Activated T-helper 2 cell treated with anti-CD3 and anti-CD28 coated beads, Interferon-gamma antibody, Interleukin-2, Interleukin-4, amounts not matched to agents 10 μg/mL and 5 μg/mL and 100 μg/mL, durations not matched to agents 14 hours and 24 hours and 36 hours (primary cell): Measurements from ENCODE around the gene HYAL3. TPM values are rescaled to one million over a fixed set of nuclear protein-coding genes. Genes with fewer than 3 reads are reported as not detected.
A peak's percentile ranks its signal among the peaks of the same experiment; 100 is the strongest.
"Not testable (repeated sequence)": the region's sequence is repeated elsewhere in the genome, so short reads cannot be mapped to it uniquely, and the experiment has no call there.

Experiments used
- DNase-seq: peaks from one replicate; pipeline ENCODE4 v3.0.0; 2021; ENCODE audit warnings: low spot score
- H3K27ac Mint-ChIP-seq: one replicate; pipeline ENCODE4 v1.8.0; 2021; ENCODE audit warnings: mixed read lengths
- H3K27me3 Mint-ChIP-seq: one replicate; pipeline ENCODE4 v1.8.0; 2021; ENCODE audit warnings: low read depth, mixed read lengths
- H3K36me3 Mint-ChIP-seq: one replicate; pipeline ENCODE4 v1.8.0; 2021; ENCODE audit warnings: low read depth, mixed read lengths
- H3K4me1 Mint-ChIP-seq: one replicate; pipeline ENCODE4 v1.8.0; 2021; ENCODE audit warnings: low read depth, mixed read lengths
- H3K4me3 Mint-ChIP-seq: one replicate; pipeline ENCODE4 v1.8.0; 2021; ENCODE audit warnings: low read depth, mild to moderate bottlenecking, moderate library complexity, mixed read lengths
- H3K9me3 Mint-ChIP-seq: one replicate; pipeline ENCODE4 v1.8.0; 2021; ENCODE audit warnings: mixed read lengths
- intact Hi-C: fragments of 100-400 bp; cut with micrococcal nuclease; formaldehyde crosslinking; loops from one replicate; pipeline ENCODE4 v1.15.1; 2023
- total RNA-seq: library from RNA; stranded (reverse); gene quantifications from 2 replicates; pipeline ENCODE4 v1.2.3, GENCODE V29; 2022

Gene HYAL3
- total RNA-seq, 1 donor from 2014 or later = 10.8 TPM

DNA sequence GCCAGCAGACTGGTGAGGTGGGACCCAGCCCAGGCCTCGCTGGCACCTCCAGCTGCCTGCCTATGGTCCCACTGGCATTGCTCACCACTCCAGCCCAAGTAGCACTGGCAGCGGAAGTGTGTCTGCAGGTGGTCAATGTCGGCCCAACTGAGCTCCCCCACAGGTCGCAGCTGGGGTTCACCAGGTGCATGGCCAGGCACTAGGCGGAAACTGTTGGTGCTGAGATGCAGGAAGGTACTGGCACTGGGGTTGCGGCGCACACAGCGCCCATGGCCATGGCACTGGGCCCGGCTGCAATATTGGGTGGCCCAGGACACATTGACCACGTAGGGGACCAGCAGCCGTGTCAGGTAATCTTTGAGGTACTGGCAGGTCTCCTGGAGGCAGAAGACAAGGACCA lies 19.0 kb upstream of the HYAL3 start:
- H3K27me3 Mint-ChIP-seq = no peaks in the 10 kb centered on the region
- intact Hi-C loops = no loop called here
- no peaks in the 10 kb centered on the region for H3K9me3 Mint-ChIP-seq
- peaks cover 13% of the 10 kb centered on the region for H3K4me1 Mint-ChIP-seq
- H3K27ac Mint-ChIP-seq = no peak overlapping the region
- DNase-seq = no peak
- peaks cover 19% of the 10 kb centered on the region for H3K36me3 Mint-ChIP-seq
- H3K4me3 Mint-ChIP-seq = peak overlapping the region; percentile 37

DNA sequence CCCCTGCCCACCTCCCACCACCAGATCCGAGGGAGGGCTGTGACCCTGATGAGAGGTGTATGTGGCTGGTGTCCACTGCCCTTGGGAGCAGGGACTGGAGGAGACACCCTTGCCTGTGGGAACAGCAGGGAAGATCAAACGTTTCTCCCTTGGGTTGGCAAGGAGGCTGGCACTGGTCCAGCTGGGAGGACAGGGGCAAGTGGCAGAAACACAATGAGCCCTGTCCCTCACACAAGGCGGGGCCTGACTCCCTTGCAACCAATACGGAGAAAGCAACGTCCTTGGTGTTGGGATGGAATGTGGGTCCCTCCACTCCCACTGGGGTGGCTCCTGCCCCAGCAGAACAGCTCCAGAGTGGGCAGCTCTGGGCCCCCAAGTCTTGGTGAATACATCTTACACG lies 18.1 kb upstream of the HYAL3 start:
- H3K27ac Mint-ChIP-seq = no peak overlapping the region
- H3K27me3 Mint-ChIP-seq = no peaks in the 10 kb centered on the region
- no peak overlapping the region for H3K4me3 Mint-ChIP-seq
- intact Hi-C loops = no loop called here
- H3K36me3 Mint-ChIP-seq = peaks cover 19% of the 10 kb centered on the region
- peaks cover 13% of the 10 kb centered on the region for H3K4me1 Mint-ChIP-seq
- no peak for DNase-seq
- H3K9me3 Mint-ChIP-seq = no peaks in the 10 kb centered on the region

DNA sequence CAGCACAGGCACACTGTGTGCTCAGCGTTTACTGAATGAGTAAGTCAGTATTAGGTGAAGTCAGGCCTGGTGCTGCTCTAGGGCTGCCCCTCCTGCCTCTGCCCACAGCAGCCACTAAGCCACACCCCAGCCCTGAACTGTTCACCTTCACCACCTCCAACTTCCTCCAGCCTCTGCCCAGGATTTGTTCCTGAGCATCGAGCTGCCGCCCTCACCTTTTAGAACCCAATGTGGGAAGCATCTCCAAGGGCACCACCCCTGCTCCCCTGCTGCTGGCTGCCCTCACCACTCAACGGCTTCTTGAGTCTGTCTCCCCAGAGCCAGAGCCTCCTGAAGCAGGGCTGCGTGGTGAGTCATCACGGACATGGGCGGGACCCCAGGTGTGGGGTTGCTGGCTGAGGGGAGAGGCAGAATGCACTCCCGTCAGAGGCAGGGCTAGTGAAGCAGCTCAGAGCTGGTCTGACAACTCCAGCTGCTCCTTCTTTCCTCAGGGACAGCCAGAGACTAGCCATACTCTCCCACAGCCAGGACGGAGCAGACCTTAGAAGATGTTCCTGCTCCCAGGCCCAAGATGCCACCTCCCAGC lies 17.5 kb upstream of the HYAL3 start:
- Mint-ChIP-seq H3K9me3 (no peaks in the 10 kb centered on the region), H3K4me1 (peaks cover 13% of the 10 kb centered on the region)

DNA sequence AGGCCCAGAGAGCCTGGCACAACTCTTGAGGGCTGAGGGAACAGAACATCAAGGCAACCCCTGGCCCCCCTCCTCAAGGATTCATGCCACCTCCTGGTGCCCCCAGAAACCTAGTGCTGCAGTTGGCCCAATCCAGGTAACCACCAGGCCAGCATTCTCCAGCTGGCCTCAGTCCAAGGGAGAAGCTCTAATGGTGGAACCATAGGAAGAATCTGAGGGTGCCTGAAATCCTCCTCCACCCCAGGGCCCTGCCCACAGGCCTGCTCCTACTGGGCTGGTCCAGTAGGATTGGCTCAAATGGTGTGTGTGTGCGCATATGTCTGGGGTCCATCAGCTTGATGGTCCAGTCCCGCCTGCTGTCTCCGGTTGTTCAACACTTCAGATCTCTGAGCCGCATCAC lies 15.6 kb upstream of the HYAL3 start:
- Mint-ChIP-seq H3K27me3 (no peaks in the 10 kb centered on the region), H3K36me3 (peaks cover 21% of the 10 kb centered on the region), H3K4me3 (no peak overlapping the region), H3K9me3 (peaks cover under 1% of the 10 kb centered on the region), H3K27ac (no peak overlapping the region), H3K4me1 (peaks cover 11% of the 10 kb centered on the region)
- no peak for DNase-seq
- intact Hi-C loops = no loop called here

More for the DNA sequence above, 17.5 kb upstream of the HYAL3 start:
- H3K36me3 Mint-ChIP-seq = peaks cover 19% of the 10 kb centered on the region
- no peaks in the 10 kb centered on the region for H3K27me3 Mint-ChIP-seq
- H3K4me3 Mint-ChIP-seq = no peak overlapping the region
- no peak for DNase-seq
- H3K27ac Mint-ChIP-seq = peak overlapping the region; percentile 40
- intact Hi-C loops = no loop called here

DNA sequence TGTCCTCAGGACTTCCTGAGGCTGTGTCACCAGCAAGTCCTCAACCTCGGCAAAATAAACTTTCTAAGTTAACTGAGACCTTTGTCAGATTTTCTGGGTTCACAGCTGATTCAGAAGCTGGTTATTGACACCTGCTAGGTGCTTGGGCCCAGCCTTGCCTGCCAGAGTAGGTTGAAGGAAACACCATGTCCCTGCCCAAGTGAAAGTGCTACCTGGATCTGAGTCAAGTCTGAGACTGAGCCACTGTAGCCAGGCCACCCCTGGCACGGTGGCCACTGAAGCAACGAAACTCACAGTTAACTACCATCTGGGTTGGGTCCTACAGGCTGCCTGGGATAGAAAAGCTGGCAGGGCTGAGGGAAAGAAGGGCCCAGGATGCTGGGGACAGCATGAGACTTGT lies 15.1 kb upstream of the HYAL3 start:
- Mint-ChIP-seq H3K27me3 (no peaks in the 10 kb centered on the region), H3K4me3 (no peak overlapping the region), H3K9me3 (peaks cover 5% of the 10 kb centered on the region), H3K27ac (no peak overlapping the region), H3K4me1 (peaks cover 11% of the 10 kb centered on the region), H3K36me3 (peaks cover 22% of the 10 kb centered on the region)
- intact Hi-C loops = no loop called here
- no peak for DNase-seq

DNA sequence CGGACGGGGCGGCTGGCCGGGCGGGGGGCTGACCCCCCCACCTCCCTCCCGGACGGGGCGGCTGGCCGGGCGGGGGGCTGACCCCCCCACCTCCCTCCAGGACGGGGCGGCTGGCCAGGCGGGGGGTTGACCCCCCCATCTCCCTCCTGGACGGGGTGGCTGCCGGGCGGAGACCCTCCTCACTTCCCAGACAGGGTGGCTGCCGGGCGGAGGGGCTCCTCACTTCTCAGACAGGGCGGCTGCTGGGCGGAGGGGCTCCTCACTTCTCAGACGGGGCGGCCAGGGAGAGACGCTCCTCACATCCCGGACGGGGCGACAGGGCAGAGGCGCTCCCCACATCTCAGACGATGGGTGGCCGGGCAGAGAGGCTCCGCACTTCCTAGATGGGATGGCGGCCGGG lies 12.8 kb upstream of the HYAL3 start:
- H3K9me3 Mint-ChIP-seq, H3K4me3 Mint-ChIP-seq, H3K4me1 Mint-ChIP-seq, DNase-seq, H3K27ac Mint-ChIP-seq, intact Hi-C loops, H3K27me3 Mint-ChIP-seq: not testable (repeated sequence)
- H3K36me3 Mint-ChIP-seq = peaks cover 13% of the 10 kb centered on the region

DNA sequence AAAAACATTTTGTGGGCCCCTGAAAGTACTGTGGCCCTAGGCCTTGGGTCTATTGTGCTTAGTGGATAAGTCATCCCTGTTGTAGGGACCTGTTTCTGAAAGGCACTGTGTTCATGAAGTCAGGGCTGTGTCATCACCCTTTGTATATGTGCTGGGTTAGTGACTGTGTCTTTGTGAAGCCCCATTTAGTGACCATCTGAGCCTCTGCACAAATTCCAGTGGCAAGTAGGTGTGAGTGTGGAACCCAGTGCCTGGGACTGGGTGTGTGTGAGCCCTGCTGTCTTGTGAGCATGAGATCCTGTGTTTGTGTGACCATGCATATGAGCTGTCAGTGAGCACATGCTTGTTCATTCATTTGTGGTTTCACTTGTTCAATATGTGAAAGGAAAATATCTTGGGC lies 5.4 kb upstream of the HYAL3 start:
- no peak overlapping the region for H3K27ac Mint-ChIP-seq
- peaks cover 13% of the 10 kb centered on the region for H3K4me1 Mint-ChIP-seq
- H3K27me3 Mint-ChIP-seq = no peaks in the 10 kb centered on the region
- no peak overlapping the region for H3K4me3 Mint-ChIP-seq
- peaks cover 6% of the 10 kb centered on the region for H3K36me3 Mint-ChIP-seq
- H3K9me3 Mint-ChIP-seq = peaks cover 2% of the 10 kb centered on the region
- no peak for DNase-seq
- intact Hi-C loops = no loop called here

DNA sequence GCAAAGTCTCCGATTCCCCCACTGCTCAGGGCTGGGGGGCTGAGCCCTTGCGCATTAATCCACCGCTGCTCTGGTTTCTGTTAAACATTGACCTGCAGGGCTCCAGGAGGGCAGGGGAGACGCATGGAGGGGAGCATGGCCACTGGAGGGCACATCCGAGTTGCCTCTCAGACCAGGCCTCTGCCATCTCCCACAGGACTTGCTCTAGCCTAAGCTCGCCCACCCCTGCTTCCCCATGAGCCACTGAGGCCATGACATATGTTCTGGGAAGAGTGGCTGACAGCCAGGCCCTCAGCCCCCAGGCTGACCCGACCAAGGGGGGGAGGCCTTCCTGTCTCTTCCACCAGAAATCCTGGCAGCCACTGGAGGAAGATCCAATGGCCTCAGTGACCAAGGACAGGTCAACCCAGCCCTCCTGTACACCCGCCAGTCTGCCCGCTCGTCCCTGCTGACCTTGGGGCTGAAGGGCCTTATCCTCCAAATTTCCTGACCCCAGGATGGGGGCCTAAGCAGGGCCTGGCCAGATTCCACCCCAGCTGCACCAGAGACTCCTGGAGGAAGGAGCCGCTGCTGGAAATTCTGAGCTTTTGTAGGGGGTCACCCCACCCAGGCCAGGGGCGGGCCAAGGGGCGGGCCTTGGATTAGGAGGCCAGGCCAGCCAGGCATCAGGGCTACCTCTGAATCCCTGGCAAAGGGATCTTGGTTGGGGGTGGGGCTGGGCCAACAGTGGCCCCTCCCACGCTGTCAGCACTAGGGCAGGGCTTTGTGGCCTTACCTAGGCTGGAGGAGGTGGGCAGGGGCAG lies 4.0 kb upstream of the HYAL3 start, which contains the start of gene HYAL1:
HYAL1 (minus strand) TSS at position 562 of the 803 bp plus-strand sequence. CDS start 618 bp downstream, outside the sequence.
- intact Hi-C loops = no loop called here
- H3K36me3 Mint-ChIP-seq = peaks cover 3% of the 10 kb centered on the region
- H3K27ac Mint-ChIP-seq = no peak within 1 kb of the TSS
- no peak for DNase-seq
- no peaks in the 10 kb centered on the region for H3K27me3 Mint-ChIP-seq
- no peak within 1 kb of the TSS for H3K4me3 Mint-ChIP-seq
- H3K4me1 Mint-ChIP-seq = peaks cover 14% of the 10 kb centered on the region
- no peaks in the 10 kb centered on the region for H3K9me3 Mint-ChIP-seq

DNA sequence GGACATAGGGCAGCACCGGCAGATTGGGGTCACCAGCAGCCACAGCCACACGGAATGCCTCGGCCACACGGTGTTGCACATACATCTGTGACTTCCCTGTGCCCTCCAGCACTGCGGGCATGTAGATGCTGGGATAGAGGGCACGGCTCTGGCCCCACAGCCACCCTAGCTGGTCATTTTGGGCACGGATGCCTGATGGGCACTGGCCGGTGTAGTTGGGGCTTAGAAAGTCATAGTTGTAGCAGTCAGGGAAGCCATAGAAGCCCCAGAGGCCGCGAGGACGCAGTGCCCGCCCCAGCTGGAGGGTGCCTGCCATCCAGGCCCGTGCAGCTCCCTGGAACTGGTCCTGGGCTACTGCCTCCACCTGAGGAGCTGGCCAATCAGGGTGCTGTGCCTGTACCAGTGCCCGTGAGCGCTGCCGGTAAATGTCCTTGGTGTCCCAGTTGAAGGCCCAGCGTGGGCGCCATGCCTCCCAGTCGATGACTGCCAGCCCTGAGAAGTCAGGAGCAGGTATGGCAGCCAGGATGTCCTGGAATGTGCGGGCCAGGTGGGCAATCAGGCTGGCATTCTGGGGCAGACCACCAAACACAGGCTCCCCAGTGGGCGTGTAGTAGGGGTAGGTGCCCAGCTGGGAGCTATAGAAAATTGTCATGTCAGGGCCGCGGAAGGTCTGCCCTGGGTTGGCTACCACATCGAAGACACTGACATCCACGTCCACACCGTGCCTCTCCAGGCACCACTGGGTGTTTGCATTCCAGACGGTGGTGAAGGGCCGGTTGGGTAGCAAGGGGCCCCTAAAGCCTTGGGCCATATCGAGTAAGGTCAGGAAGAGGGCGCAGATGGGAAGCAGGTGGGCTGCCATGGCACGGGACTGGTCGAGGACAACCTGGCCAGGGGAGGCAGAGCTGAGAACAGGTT lies 3.1 kb upstream of the HYAL3 start:
- no peak for DNase-seq
- intact Hi-C loops = no loop called here
- H3K4me3 Mint-ChIP-seq = no peak overlapping the region
- no peaks in the 10 kb centered on the region for H3K27me3 Mint-ChIP-seq
- H3K27ac Mint-ChIP-seq = no peak overlapping the region
- H3K4me1 Mint-ChIP-seq = peaks cover 17% of the 10 kb centered on the region
- no peaks in the 10 kb centered on the region for H3K9me3 Mint-ChIP-seq
- peaks cover 3% of the 10 kb centered on the region for H3K36me3 Mint-ChIP-seq

DNA sequence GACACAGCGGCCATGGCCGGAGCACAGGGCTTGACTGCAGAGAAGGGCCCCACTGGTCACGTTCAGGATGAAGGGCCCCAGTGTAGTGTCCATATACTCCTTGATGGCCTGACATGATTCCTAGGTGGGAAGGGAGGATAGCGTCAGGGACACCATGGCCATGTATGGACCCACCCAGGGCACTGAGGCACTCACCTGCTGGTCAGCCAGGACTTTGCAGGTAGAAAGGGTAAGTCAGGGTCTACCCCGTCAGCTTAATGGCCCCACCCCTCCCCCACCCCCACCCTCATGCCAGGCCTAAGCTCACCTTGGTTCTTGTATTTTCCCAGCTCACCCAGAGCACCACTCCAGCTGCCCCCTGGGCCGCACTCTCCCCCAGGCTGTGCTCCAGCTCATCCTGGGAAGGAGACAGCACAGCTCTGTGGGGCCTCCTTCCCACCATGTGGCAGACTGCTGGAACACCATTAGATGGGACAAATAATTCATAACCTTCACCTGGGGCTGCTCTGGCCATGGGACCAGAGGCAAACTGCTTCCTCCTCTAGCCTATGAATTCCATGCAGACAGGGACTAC lies 1.6 kb upstream of the HYAL3 start:
- peak overlapping the region; percentile 98 for H3K4me3 Mint-ChIP-seq
- DNase-seq = no peak
- intact Hi-C loops = no loop called here
- no peaks in the 10 kb centered on the region for H3K9me3 Mint-ChIP-seq
- peaks cover 17% of the 10 kb centered on the region for H3K4me1 Mint-ChIP-seq
- H3K27me3 Mint-ChIP-seq = no peaks in the 10 kb centered on the region
- peak overlapping the region; percentile 93 for H3K27ac Mint-ChIP-seq
- peaks cover 3% of the 10 kb centered on the region for H3K36me3 Mint-ChIP-seq

DNA sequence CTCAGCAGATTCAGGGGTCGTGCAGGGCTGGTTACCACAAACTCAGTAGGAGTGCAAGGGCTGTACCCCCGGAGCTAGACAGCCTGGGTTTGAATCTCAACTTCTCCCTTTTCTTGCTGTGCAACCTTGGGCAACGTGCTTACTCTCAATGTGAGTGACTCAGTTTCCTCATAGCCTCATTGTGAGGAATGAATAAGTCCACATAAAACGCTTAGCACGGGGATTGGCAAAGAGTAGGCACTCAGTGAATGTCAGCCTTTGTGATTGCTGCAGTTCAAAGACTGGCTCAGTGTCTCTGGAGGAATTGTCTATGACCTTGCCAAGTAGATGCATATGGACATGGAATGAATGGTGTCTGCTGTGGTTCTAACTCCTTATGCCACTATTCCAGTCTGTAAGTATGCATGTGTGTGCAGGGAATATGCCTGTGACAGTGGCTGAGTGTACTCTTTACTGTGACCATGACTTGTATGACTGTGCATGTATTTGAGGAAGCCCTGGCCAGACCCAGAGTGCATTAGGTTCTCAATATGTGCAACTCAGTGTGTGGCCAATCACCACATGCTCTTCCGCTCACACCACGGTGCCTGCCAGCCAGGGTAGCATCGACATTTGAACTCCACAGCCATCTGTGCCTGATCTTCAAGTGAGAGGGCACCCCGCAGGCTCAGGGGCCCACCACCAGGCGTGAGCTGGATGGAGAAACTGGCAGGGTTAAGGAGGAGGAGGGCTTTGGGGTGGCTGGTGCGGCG lies 900 bp upstream of the HYAL3 start:
- Mint-ChIP-seq H3K4me3 (peak overlapping the region; percentile 98), H3K9me3 (no peaks in the 10 kb centered on the region), H3K4me1 (peaks cover 17% of the 10 kb centered on the region), H3K27me3 (no peaks in the 10 kb centered on the region), H3K27ac (peak overlapping the region; percentile 93), H3K36me3 (peaks cover 3% of the 10 kb centered on the region)
- DNase-seq = no peak
- intact Hi-C loops = loop anchor here (1.0 to 10.0 kb wide), 7 partner anchors 21 to 365 kb away; partner anchors contain the start of genes CYB561D2, GNAI2, NPRL2 and TUSC2

DNA sequence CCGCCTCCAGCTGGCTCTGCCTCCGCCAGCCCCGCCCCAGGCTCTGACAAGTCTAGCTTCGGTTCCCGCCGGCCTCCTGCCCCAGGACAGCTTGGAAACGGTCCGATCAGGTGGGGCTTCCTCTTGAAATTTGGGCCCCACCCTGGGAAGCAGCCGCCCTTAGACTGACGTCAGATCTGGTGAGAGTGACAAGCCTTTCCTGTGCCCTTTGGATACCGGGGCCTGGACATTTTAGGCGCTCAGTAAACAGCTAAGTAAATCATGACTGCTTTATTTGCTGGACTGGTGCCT lies 378 bp upstream of the HYAL3 start:
- intact Hi-C loops = loop anchor here (1.0 to 10.0 kb wide), 7 partner anchors 22 to 365 kb away; partner anchors contain the start of genes CYB561D2, GNAI2, NPRL2 and TUSC2
- Mint-ChIP-seq H3K4me3 (peak overlapping the region; percentile 98), H3K27me3 (no peaks in the 10 kb centered on the region), H3K27ac (peak overlapping the region; percentile 93), H3K4me1 (peaks cover 17% of the 10 kb centered on the region), H3K36me3 (peaks cover 3% of the 10 kb centered on the region), H3K9me3 (no peaks in the 10 kb centered on the region)
- DNase-seq = no peak
